ENCODE results near the gene SELENOT.
"Not testable (repeated sequence)": the region's sequence is repeated elsewhere in the genome, so short reads cannot be mapped to it uniquely, and the experiment has no call there.

The SELENOT gene

GRCh38 chr3:150609988-150610387, 6.9 kb downstream of the SELENOT start:
- DNase-seq: no peak

DNA sequence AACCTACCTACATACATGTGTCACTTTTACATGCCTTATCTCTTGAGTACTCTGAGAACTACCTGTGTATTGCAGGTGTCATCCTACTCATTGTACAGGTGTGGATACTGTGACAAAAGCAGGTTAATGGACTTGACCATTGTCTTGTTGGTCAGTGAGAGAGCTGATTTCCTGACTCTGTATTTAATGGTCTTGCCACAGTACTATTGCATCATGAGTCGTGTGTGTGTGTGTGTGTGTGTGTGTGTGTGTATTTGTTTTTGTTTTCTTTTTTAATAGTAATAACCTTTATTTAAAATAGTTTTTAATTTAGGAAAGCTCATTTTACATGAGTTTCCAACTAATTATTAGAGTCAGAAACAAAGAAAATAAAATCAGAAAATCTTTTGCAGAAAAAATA, 7.7 kb downstream of the SELENOT start:
- DNase-seq: no peak

GRCh38 chr3:150611666-150612065, 8.5 kb downstream of the SELENOT start:
- DNase-seq: no peak

GRCh38 chr3:150612494-150612893, 9.4 kb downstream of the SELENOT start:
- no peak for DNase-seq

DNA sequence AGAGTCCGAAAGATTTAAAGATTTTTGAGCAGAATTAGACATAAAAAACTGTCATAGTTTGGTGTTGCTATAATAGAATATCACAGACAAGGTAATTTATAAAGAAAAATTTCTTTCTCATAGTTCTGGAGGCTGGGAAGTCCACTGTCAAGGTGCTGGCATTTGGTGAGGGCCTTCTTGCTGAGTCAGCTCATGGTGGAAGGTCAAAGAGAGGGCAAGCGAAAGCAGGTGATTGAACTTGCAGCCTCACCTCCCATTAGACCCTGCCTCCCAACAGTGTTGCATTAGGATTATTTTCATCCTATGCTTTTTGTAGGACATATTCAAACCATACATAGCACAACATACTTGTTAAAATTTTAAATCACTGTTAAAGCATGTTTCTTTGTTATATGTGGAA, 9.9 kb downstream of the SELENOT start:
- DNase-seq: no peak

GRCh38 chr3:150613709-150614480, 10.8 kb downstream of the SELENOT start:
- no peak for DNase-seq

DNA sequence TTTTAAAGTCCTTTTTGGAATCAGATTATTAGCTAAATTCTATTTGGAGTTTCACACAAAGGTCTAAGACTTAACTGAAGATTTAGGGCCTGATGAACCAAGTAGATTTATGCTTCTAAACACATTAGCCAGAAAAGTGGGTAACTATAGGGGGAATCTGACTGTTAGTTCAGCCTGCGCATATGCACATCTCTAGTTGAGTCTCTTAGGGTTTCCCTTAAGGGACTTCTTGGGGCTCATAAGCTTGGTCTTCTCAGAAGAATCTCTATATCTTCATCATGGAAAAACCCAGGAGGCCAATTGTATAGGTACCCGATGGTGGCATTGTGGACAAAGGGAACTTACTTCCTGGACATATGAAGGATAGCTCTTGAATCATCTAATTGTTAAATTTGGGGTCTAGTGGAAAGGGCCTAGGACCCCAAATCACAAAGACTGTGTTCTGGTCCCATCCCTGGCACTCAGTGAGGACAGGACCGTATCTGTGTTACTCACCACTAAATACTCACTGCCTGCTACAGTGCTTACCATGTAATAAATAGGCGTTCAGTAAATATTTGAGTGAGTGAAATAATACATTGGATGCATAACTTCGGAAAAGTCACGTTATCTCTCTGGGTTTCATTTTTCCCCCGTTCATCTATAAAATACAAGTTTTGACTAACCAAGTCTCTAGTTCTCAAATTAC, 17.0 kb downstream of the SELENOT start:
- no peak for DNase-seq

GRCh38 chr3:150622955-150623354, 19.8 kb downstream of the SELENOT start:
- DNase-seq: not testable (repeated sequence)

DNA sequence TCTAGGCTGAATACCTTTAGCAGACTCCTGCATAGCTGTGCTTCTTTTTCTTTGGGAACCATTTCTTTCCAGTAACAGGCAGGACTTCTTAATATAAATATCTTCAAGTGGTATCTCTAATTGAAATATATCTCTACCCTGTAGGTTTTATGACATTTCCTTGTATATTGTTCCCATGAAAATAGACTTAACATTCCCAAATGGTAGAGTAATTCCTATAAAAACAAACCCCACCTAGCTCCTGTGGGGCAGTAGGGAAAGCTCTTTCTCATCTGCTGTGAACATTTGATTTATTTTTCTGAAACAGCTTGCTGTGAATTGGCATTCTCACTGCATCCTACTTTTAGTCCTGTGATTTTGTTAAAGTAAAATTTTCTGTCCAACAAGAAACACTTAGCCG, 20.8 kb downstream of the SELENOT start:
- DNase-seq: no peak

- no peak for DNase-seq
Measured at GRCh38 chr3:150626148-150626930, 23.2 kb downstream of the SELENOT start.

- DNase-seq: no peak
Measured at GRCh38 chr3:150627557-150627956, 24.4 kb downstream of the SELENOT start.

DNA sequence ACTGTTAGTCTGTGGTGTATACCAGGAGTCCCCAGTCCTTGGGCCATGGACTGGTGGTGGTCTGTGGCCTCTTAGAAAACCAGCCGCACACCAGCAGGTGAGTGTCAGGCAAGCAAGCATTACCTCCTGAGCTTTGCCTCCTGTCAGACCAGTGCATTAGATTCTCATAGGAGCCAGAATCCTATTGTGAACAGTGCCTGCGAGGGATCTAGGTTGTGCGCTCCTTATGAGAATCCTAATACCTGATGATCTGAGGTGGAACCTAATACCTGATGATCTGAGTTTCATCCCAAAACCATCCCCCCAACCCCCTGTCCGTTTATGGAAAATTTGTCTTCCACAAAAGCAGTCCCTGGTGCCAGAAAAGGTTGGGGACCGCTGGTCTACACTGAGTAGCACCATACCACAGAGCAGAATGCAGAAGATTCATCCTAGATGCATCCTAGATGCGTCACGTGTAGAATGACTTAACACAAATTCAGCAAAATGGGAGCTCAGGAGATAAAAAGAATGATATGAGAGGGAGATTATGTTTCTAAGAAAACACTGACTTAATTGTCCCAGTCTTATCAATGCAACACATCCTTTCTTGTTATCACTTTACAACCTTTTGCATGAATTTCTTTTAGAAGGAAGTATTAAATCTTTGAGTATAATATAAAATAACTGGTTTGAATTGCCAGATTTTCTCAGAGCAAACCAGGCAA, 28.5 kb downstream of the SELENOT start:
- DNase-seq: no peak

DNA sequence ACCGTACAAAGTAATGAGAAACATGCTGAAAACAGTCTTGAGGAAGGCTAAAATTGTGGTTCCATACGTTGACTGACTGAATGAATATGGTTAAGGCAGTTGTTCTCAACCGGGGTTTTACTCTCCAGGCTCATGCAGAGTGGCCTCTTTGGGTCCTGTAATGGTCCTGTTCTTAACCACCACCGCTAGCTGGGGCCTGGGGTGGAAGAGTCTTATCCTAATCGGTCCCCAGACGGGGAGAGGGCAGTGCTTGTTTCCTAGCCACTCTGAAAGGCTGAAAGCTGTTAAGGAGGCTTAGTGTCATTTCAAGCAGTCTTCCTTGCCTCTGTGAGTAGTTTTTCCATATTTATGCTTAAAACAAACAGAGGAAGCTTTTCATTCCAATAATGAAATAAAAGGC, 32.0 kb downstream of the SELENOT start:
- DNase-seq: no peak

DNA sequence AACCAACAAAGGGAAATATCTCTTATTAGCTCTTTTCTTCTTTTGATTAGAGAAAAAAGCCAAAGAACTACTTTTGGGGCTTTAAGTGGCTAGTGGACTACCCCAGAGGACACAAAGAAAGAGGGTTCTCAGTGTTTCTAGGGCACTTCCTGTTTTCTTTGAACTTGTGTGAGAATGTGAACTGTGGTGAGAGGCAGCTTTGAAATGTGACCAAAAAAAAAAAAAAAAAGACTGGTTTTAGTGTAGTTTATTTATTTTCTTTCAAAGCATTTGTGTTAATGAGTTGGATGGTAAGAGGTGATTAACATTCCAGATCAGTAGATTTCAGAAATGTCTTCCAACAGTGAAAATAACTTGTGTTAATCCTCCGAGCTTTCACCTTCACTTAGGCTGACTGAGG, 32.4 kb downstream of the SELENOT start:
- no peak for DNase-seq

- DNase-seq: no peak
Measured at GRCh38 chr3:150636258-150636657, 33.1 kb downstream of the SELENOT start.

- DNase-seq: no peak
Measured at GRCh38 chr3:150639262-150639661, 36.1 kb downstream of the SELENOT start.

DNA sequence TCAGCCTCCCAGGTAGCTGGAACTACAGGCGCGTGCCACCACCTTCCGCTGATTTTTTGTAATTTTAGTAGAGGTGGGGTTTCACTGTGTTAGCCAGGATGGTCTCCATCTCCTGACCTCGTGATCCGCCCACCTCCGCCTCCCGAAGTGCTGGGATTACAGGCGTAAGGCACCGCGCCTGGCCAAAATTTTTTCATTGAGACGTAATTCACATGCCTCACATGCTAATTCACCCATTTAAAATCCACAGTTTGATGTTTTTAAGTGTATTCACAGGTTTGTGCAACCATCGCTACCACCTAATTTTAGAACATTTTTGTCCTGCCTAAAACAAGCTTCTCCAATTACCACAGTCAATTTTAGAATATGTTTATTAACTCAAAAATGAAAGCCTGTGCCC, 37.1 kb downstream of the SELENOT start:
- no peak for DNase-seq

DNA sequence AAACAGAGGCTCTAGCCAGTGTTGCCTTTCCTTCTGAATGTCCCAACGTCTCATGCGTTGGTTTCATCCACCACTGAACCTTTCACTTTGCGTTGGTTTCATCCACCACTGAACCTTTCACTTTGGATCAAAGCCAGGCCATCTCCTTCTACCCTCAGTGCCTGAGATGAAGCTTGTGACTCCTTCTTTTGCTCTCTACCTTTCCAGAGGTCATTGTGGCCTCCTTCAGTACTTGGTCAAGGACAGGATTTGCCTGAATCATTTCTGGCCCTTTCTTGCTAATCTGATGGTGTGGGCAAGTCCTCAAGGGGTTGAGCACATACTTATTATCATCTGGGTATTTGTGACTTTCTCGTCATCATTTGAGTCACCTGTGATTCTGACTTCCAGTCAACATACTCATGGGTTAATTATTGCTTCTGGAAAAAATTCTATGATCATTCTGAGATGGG, 50.0 kb downstream of the SELENOT start:
- no peak for DNase-seq

DNA sequence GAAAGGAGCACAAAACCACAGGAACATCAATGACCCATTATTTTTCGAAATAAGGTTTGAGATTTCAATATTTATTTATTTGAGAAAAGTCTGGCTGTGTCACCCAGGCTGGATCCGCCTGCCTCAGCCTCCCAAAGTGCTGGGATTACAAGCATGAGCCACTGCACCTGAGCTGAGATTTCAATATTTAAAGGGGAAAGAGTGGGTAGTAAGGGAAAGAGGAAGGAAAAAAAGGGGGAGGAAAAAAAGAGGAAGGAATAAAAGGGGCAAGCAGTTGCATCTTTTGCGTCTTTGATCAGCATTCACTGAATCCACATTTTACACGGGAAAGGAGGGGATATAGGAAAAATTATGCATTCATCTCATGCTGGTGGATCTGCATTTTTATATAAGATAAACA, 53.2 kb downstream of the SELENOT start:
- no peak for DNase-seq

GRCh38 chr3:150662410-150663200, 59.5 kb downstream of the SELENOT start:
- no peak for DNase-seq

GRCh38 chr3:150663461-150663860, 60.3 kb downstream of the SELENOT start:
- no peak for DNase-seq

DNA sequence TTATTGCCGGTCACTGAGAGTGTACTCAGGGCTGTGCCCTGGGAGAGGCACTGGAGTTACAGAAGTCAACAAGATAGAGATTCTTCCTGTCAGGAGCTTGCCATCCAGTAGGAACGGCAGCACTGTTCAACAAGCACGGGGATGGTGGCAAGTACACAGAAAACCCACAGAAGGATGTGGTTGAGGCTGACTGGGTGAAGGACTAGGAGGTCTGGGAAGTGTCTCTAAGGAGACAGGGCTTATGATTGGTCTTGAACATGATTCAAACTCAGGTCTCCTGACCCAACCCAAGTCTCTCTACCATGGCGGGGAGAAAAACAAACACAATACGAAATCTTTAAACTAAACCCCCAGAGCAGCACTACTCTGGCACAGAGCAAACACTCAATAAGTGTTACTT, 63.0 kb downstream of the SELENOT start:
- no peak for DNase-seq

Data from NK-92 treated with Interleukin-12 subunit alpha and Interleukin-12 subunit beta, amount 100 ng/mL, for 24 hours (cell line).